GM21619 (cell line): Measurements from ENCODE around the gene IP6K2.

Experiments
- ATAC-seq: cut with Tn5 transposase; IDR thresholded peaks from one replicate; pipeline ENCODE4 v1.9.1; 2021; ENCODE audit not compliant: unreplicated experiment

IP6K2 gene

GRCh38 chr3:48690846-48691458, 26.1 kb downstream of the IP6K2 start:
- ATAC-seq = no peak

DNA sequence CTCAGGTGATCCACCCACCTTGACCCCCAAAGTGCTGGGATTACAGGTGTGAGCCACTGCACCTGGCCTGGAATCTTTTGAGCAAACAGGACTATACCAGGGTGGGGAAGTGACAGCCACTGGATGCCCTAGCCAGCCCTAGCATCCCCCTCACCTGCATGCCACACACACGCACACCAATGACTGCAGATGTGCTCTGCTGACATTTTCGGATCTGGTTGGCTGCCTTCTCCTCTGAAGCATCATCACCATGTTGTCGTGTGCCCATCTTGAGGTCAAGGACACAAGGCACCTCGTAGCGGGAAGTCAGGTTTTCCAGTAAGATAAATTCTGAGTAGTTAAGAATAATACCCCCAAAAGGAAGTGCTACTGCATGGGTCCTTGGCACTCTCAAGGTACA, 27.6 kb downstream of the IP6K2 start:
- ATAC-seq = no peak

DNA sequence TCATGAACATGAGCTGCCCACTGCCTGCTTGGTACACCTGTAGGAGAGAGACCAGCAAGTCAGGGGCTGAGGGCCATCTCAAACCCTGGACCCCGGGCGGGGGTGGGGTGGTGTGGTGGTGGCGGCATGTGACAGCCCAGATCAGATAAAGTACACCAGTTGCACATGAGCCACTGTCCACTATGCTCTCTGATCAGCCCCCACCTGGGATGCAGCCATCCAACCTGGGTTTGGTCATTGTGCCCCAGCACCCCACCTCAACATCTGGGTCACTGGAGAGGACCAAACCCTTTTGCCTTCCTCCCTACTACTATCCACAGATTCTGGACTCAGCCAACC, 28.3 kb downstream of the IP6K2 start:
- no peak for ATAC-seq

DNA sequence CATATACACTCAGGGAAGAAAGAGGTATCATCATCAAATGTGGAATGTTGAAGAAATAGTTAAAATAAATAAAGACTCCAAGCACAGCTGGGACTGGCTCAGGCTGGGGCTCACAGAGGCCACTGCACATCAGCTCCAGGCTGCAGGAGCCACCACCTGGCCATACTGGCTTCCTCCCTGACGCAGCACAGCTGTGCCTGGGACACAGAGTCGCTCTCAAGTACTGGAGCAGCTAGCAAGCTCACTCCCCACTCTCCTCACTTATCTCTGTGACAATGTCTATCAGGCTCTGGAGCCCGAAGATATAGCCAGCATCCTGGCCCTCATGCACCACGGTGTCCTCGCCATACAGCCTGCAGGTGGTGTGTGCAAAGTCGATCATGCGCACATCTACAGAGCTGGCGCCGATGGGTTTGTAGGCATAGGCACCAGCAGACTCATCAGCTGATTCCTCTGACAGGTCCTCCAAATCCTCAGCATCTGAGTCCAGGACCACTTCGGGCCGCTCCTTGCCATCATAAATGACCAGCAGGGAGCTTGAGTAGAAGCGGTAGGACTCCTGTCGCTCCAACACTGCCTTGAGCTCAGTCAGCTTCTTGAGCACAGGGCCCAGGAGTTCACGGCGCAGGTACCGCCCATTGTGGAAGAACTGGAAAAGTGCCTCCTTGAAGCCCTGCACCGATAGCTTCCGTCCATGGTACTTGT, 28.8 kb downstream of the IP6K2 start:
- no peak for ATAC-seq

DNA sequence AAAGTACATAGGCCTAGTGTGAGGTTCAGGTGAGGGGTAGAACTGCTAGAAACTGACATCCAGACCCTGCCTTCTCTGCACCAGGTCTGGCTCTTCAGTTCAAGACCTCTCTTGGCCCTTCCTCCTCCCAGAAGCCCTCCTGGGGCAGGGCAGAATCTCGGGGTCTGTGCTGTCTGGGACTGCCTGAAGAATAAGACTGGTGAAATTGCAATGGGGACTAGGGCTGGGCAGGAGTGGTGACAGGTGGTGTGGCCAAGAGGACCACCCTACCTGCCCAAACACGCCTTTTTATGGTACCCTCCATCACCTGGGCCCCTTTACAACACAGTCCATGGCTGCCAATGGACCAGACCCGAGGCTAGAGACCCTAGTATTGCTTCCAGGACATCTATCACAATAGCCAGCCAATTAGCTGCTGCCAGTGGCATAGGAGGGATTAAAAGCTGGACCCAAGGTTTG, 29.8 kb downstream of the IP6K2 start:
- ATAC-seq = no peak

DNA sequence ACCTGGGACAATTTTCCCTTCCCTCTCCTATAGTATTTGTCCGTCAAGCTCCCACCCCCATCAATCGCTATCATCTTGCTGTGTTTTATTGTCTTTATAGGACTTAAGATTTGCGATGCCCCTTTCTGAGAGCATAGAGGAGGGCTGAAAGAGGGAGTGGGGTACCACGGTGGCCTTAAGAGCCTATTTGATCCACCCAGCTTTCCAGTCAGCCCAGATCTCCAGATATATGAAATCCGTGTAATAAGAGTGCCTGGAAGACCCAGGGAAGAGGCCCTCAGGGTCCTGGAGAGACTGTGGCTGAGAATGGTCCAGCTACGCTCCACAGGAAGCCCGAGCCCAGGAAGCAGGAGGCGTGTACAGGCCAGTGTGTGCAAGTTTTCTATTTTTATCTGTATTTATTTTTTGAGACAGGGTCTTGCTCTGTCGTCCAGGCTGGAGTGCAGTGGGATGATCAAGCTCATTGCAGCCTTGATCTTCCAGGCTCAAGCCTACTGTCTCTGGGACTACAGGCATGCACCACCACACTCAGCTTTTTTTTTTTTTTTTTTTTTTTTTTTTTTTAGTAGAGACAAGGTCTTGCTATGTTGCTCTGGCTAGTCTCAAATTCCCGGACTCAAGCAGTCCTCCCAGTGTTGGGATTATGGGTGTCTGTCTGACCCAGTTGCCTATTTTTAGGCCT, 30.3 kb downstream of the IP6K2 start:
- no peak for ATAC-seq

GRCh38 chr3:48685603-48686511, 31.2 kb downstream of the IP6K2 start, which contains the start of gene NCKIPSD:
Gene NCKIPSD, minus strand, starts transcription at chr3:48685915. Its CDS starts 108 bp downstream, at chr3:48685807.
- ATAC-seq = peak; percentile 71

GRCh38 chr3:48685293-48685602, 31.8 kb downstream of the IP6K2 start:
- peak; percentile 3 for ATAC-seq

- no peak for ATAC-seq
Measured at GRCh38 chr3:48684480-48685143, 32.4 kb downstream of the IP6K2 start.

- ATAC-seq = no peak
Measured at GRCh38 chr3:48684054-48684349, 33.0 kb downstream of the IP6K2 start.

- ATAC-seq = no peak
Measured at GRCh38 chr3:48682786-48683185, 34.2 kb downstream of the IP6K2 start.

DNA sequence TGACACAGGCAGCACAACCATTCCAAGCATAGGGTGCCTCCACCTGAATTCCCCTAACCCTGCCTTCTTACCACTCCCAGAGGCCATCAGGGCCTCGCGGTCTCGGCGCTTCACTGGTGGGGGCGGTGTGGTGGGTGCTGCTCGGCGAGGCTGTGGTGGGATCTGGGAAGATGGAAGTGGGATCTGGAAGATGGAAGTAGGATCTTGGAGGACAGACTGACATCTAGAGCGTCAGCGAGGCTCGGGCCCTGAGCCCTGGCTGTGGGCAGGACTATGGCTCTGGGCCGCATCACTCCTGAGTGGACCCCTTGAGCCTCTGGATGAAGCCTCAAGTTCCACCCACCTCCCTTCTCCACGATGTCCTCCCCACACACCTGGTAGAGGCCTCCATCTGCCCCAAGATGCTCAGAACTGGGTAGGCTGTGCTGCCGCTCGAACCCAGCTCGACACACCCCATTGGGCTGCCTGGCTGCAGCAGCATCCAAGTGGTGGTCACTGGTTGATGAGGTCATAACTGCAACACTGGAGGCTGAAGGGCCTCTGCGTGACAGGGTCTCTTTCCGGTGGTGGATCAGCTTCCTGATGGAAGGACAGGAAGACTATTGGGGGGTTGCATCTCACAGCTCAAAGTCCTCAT, 34.9 kb downstream of the IP6K2 start:
- ATAC-seq = no peak

DNA sequence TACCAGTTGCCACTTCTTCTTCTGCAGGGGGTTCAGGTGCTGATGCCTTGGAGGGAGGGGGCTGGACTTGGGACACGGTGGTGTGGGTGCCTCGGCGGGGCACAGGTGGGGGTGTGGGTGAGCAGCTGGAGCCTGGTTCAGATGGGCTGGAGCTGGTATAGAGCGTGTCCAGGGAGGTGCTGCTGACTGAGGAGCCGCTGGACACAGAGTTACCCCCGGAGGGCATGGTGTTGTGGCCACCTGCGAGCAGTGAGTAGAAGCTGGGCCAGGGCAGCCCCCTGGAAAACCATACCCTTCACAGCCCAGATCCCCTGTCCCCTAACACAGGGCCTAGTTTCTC, 35.5 kb downstream of the IP6K2 start:
- ATAC-seq = no peak

DNA sequence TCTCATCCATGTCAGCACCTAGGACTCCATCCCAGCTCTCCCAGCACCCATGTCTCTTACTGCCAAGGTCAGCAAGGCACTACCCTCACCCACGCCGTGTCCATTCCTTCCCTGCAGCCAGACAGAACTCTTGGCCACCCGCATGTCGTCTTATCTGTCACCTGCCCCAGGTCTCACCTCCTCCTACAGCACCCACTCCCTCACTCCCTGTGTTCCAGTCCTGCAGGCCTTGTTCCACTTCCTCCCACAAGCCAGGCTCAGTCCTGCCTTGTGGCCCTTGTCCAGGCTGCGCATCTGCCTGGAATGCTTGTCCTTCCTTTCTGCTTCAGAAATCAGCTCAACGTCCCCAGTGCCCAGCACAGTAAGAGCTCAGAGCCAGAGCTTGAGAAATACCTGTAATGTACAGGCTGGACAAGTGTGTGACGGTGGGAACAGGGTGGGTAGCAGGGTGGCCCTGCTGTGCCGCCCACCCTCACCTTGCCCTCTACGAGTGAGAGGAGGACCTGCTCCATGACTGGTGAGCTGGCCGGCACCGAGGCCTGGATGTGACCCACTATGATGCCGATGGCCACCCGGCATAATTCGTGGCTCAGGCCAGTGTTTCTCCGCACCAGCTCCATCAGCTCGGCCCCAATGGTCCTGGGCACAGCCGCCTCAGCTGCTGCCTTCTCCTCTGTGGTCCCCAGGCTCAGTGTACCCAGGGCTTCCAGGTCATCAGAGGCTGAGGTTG, 36.0 kb downstream of the IP6K2 start:
- no peak for ATAC-seq

- ATAC-seq = no peak
Measured at GRCh38 chr3:48679411-48680391, 37.3 kb downstream of the IP6K2 start.

GRCh38 chr3:48678566-48679380, 38.2 kb downstream of the IP6K2 start:
- no peak for ATAC-seq

GRCh38 chr3:48678056-48678455, 39.0 kb downstream of the IP6K2 start:
- no peak for ATAC-seq

DNA sequence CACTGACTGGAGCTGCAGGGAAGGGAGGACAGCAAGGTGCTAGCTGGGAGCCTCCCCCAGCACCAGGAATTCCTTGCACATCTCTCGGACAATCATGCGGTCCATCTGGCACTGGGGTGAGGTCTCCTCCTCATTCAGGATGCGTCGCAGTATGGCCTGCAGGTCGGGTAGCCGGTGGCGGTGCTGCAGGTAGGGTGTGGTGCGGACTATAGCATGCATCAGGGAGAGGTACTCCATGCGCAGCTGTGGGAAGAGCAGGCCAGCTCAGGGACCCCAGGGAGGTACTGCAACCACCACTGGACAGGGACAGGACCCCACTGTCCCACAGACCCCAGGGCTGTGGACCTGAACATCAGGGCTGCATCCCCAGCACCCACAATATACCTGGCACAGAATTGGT, 42.5 kb downstream of the IP6K2 start:
- no peak for ATAC-seq
